Cerebellar nuclear complex (tissue), 1 donor: Measurements from ENCODE around the gene NOTCH1.

Source experiments
- DNase-seq, 2 experiments: peaks; one replicate each; lab custom pipeline; 2025; lab: John Stamatoyannopoulos, UW

The NOTCH1 gene

DNA sequence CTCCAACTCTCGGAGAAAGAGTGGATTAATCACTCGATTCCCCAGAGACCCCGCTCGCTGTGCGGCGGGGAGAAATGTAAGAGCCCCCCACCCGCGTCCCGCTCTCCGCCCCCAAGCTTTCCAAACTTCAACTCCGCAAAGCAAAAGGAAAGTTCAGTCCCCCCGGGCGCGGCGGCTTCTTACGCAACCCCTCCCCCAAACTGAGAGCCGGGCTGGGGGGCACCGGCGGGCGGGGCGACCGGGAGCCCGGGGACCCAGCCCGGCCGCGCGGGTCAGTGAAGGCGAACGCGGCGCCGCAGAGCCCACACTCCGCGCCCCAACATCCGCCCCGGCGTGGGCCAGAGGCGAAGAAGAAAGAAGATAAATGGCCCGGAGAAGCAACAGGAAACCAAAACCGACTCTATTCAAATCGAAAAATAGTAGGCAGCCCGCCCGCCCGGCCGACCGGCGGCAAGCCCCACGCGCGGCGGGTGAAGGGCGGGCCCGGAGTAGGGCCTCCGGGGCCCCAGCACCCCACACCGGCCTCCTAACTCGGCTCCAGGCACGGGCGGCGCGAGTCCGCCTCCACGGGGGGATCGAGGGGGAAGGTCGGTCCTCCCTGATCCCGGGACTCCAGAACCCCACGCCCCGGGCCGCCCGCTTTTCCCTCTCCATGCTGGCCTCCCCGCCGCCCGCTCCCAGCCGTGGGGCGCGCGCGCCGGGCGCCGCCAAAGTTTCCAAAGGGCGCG lies 720 bp downstream of the NOTCH1 start:
- no peak for DNase-seq

GRCh38 chr9:136544548-136544963 lies 1.3 kb downstream of the NOTCH1 start:
- DNase-seq = no peak

DNA sequence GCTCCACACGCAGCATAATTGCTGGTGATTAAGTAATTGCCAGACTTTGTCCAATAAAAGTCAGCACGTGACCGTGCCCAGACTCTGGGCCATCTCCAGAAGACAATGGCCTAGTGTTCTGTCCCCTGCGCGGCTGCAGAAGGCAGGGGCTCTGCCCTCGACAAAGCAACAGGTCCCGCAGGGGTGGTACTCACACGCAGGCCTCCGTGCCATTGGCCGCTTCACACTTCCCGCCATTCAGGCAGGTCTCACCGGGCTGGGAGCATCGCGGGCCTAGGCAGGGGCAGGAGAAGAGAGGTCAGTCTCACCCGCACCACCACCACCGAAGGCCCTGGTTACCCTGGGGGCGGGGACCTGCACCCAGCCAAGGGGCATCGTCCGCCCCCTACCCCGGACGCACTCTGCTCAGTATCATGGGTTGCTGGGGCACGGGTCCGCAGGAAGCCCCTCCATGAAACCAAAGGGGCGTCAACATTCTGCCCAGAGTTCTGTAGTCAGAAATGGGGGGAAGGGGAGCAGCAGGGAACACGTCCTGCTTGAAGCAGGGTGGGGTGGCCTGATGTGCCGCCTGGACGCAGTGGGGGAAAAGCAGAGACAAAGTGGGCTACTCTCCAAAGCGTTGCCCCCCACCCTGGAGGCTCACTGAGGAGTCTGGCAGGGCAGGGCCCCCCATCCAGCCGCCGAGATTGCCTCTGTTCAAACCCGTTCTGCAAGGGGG lies 1.9 kb downstream of the NOTCH1 start:
- no peak for DNase-seq

GRCh38 chr9:136543280-136543679 lies 2.6 kb downstream of the NOTCH1 start:
- no peak for DNase-seq

GRCh38 chr9:136542241-136543040 lies 3.4 kb downstream of the NOTCH1 start:
- no peak for DNase-seq

GRCh38 chr9:136541709-136542108 lies 4.1 kb downstream of the NOTCH1 start:
- no peak for DNase-seq

DNA sequence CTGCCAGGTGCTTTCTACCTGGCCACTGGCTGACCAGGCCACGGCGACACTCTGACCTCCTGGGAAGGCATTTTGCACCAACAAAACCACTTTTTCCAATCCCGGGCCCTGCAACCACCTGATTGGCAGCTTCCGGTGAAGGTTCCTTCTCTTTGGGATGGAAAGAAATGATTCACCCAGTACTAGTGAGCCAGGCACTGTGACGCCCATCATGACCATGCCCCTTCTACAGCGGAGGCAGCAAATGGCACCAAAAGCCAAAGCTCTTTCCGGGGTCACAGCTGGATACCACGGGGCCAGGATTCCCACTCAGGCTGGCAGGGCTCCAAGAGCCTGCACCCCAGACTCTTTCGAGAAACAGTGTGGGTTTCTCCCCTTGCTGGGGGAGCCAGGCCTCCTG lies 4.7 kb downstream of the NOTCH1 start:
- DNase-seq = no peak

- DNase-seq = no peak
These were observed 6.1 kb downstream of the NOTCH1 start for GRCh38 chr9:136539427-136540421.

GRCh38 chr9:136538599-136539426 lies 7.0 kb downstream of the NOTCH1 start:
- DNase-seq = no peak

GRCh38 chr9:136537896-136538598 lies 7.8 kb downstream of the NOTCH1 start:
- DNase-seq = no peak

DNA sequence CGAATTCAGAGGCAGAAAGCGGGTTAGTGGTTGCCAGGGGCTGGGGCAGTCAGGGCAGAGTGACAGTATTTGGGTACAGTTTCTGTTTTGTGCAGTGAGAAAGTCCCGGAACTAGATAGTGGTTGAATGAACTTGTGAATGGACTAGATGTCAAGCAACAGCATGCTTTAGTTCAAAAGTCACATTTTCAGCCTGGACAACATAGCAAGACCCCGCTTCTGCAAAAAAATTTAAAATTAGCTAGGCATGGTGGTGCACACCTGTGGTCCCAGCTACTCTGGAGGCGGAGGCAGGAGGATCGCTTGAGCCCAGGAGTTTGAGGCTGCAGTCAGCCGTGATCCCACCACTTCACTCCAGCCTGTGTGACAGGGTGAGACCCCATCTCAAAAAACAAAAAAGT lies 8.4 kb downstream of the NOTCH1 start:
- no peak for DNase-seq

DNA sequence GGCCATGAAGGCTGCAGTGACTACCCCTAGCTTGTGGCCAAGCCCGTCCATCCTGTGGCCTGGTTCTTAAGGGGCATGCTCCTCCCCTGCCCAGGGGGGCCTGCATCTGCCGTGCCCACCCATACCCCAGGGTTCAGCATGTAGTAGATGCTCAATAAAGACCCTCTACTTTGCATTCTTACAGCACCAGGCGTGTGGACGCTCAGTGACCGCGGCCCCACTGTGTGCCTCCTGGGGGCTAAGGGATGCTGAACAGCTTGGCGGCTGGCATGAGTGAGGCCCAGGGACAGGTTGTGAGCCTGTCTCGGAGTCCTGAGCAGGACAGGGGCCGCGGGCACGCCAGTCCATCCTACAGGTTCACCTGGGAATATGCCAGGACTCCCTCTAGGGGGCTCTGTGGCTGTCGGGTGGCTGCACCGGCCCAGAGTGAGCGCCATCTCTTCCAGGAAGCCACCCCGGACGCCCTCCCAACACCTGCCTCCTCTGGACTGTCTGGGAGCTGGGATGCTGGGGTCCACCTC lies 9.1 kb downstream of the NOTCH1 start:
- no peak for DNase-seq

DNA sequence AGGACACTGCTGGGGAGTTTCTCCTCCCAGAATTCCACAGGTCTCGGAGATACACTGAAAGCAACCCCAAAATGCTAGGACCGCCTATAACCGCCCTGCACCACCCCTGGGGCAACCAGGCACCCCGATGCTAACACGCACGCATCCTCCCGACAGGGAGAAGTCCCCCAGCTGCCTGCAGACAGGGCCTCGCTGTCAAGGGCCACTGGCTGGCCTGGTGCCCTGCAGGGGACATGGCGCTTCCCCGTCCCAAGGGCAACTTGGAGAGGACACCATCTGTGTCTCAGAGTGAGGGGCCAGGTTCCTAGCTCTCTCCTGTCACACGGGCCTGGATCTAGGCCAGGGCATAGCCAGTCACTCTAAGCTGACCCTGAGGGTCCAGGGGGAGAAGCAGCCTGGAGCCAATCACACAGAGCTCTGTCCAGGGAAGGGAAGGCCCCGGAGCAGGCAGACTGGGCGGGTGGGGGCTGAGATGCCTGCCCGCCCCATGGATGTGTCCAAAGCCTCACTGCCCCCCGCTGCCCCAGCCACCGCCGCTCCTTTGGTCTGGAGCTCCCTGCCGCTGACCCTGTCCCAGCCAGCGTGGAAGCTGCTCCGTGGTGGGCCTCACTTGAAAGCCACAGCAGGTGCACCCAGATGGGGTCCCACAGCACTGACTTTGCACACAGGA lies 9.7 kb downstream of the NOTCH1 start:
- DNase-seq = no peak

DNA sequence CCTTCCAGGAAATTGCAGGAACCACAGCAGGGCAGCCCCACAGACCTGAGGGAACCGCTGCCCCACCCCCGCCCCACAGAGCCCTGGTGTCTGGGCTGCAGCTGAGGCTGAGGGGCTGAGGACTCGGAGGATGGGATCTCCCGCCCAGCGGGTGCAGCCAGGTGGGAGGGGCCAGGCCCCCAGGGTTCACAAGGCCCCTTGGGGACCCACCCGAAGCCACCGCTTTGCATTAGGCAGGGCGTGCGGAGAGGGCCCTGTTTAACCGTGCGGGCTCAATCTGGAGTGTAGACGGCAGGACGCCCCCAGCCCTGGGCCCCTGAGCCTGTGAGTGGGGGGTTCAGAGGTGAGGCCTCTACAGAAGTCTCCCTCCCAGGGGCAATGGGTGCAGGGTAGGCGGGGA lies 10.8 kb downstream of the NOTCH1 start:
- DNase-seq = no peak

GRCh38 chr9:136534366-136534765 lies 11.5 kb downstream of the NOTCH1 start:
- no peak for DNase-seq

- no peak for DNase-seq
These were observed 12.1 kb downstream of the NOTCH1 start for GRCh38 chr9:136533775-136534157.

GRCh38 chr9:136532799-136533774 lies 12.8 kb downstream of the NOTCH1 start:
- DNase-seq = no peak
